OCI-LY1 (cell line): ENCODE data around the gene PTBP2.
A peak's percentile ranks its signal among the peaks of the same experiment; 100 is the strongest.

ENCODE experiments used
- H2AFZ ChIP-seq: fragments of 200-600 bp; sonication (generic), shearing (Covaris generic); 2 replicates; pipeline ENCODE4 v1.6.0; 2014; ENCODE audit warnings: antibody characterized with exemption, mild to moderate bottlenecking, low read length
- H3F3A ChIP-seq: fragments of 200-600 bp; sonication (generic), shearing (Covaris generic); 2 replicates; pipeline ENCODE4 v1.6.0; 2014; ENCODE audit warnings: mild to moderate bottlenecking, antibody characterized with exemption, low read length, moderate library complexity; ENCODE audit not compliant: insufficient read depth
- H3K27ac ChIP-seq: fragments of 200-600 bp; sonication (generic); 2 replicates; pipeline ENCODE4 v1.5.1; 2014; ENCODE audit warnings: low read length, mixed run types, mild to moderate bottlenecking, low read depth; ENCODE audit not compliant: poor library complexity, severe bottlenecking
- H3K27me3 ChIP-seq: fragments of 200-600 bp; sonication (generic); 2 replicates; pipeline ENCODE4 v1.6.0; 2014; ENCODE audit warnings: antibody characterized with exemption, mild to moderate bottlenecking, low read length, moderate library complexity; ENCODE audit not compliant: insufficient read depth
- H3K36me3 ChIP-seq: fragments of 200-600 bp; sonication (generic); 2 replicates; pipeline ENCODE4 v1.6.1; 2014; ENCODE audit warnings: mild to moderate bottlenecking, antibody characterized with exemption, low read length, moderate library complexity, mixed read lengths; ENCODE audit not compliant: insufficient read depth
- H3K4me1 ChIP-seq: fragments of 200-600 bp; sonication (generic); 2 replicates; pipeline ENCODE4 v1.5.1; 2014; ENCODE audit warnings: mild to moderate bottlenecking, low read length, moderate library complexity; ENCODE audit not compliant: insufficient read depth, severe bottlenecking
- H3K4me2 ChIP-seq: fragments of 200-600 bp; sonication (generic), shearing (Covaris generic); 2 replicates; pipeline ENCODE4 v1.6.1; 2014; ENCODE audit warnings: low read length
- H3K4me3 ChIP-seq: fragments of 200-600 bp; sonication (generic); 2 replicates; pipeline ENCODE4 v1.5.1; 2014; ENCODE audit warnings: low read length, low read depth, mild to moderate bottlenecking, mixed read lengths; ENCODE audit not compliant: poor library complexity, severe bottlenecking
- H3K79me2 ChIP-seq: fragments of 200-600 bp; shearing (Covaris generic); 2 replicates; pipeline ENCODE4 v1.6.1; 2016; ENCODE audit warnings: mixed run types, low read length, mixed read lengths; ENCODE audit not compliant: insufficient read depth
- H3K9ac ChIP-seq: fragments of 200-600 bp; sonication (generic), shearing (Covaris generic); 2 replicates; pipeline ENCODE4 v1.6.1; 2014; ENCODE audit warnings: mild to moderate bottlenecking, low read length, mixed read lengths
- H3K9me2 ChIP-seq: fragments of 200-600 bp; sonication (generic), shearing (Covaris generic); 2 replicates; pipeline ENCODE4 v1.6.1; 2014; ENCODE audit warnings: low read depth, mild to moderate bottlenecking, low read length, mixed read lengths
- H3K9me3 ChIP-seq: fragments of 200-600 bp; shearing (Covaris generic); 2 replicates; pipeline ENCODE4 v1.6.1; 2014; ENCODE audit warnings: low read length, mixed read lengths
- H4K20me1 ChIP-seq: fragments of 200-600 bp; sonication (generic), shearing (Covaris generic); 2 replicates; pipeline ENCODE4 v1.6.0; 2016; ENCODE audit warnings: mild to moderate bottlenecking, low read length; ENCODE audit not compliant: insufficient read depth
- EZH2 ChIP-seq: fragments of 200-600 bp; sonication (generic), shearing (Covaris generic); IDR thresholded peaks from 2 replicates; pipeline ENCODE4 v1.8.0; 2017; ENCODE audit warnings: borderline replicate concordance, mixed run types, mild to moderate bottlenecking, antibody characterized with exemption, low read length, moderate library complexity, mixed read lengths
- TF ChIP-seq, protein P1 (sequence below): fragments of 200-600 bp; sonication (generic), shearing (Covaris generic); IDR thresholded peaks from 2 replicates; pipeline ENCODE4 v1.5.1; 2017; ENCODE audit warnings: mild to moderate bottlenecking, antibody characterized with exemption, low read length, moderate library complexity, mixed read lengths

Gene PTBP2

DNA sequence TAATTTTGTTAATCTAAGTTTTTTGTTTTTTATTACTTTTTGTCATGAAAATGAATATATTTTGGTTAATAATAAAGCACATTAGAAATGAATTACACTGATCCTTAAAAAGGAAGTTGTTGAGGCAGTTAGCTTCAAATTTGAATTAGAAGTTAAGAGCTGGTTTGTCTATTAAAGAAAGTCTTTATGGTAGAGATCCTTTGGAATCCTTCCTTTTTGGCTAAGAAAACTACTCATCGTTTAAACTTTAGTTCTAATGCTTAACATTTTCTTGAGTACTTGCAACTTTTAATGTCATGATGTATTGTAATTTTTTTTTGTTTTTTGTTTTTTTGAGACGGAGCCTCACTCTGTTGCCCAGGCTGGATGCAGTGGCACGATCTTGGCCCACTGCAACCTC lies 2.4 kb downstream of the PTBP2 start:
- Histone ChIP-seq H3K36me3 (peaks cover 56% of the 10 kb centered on the region), H3K27ac (no peak overlapping the region), H3K4me3 (peak overlapping the region; percentile 94), H3F3A (no peaks in the 10 kb centered on the region), H3K27me3 (no peaks in the 10 kb centered on the region), H3K9me2 (no peaks in the 10 kb centered on the region), H3K9me3 (no peaks in the 10 kb centered on the region), H3K9ac (peak overlapping the region; percentile 94), H3K4me1 (peaks cover 25% of the 10 kb centered on the region), H2AFZ (no peak overlapping the region), H3K4me2 (peak overlapping the region; percentile 91), H4K20me1 (no peaks in the 10 kb centered on the region), H3K79me2 (peaks cover 56% of the 10 kb centered on the region)
- no peak for TF ChIP-seq EZH2
- TF ChIP-seq, protein P1, sequence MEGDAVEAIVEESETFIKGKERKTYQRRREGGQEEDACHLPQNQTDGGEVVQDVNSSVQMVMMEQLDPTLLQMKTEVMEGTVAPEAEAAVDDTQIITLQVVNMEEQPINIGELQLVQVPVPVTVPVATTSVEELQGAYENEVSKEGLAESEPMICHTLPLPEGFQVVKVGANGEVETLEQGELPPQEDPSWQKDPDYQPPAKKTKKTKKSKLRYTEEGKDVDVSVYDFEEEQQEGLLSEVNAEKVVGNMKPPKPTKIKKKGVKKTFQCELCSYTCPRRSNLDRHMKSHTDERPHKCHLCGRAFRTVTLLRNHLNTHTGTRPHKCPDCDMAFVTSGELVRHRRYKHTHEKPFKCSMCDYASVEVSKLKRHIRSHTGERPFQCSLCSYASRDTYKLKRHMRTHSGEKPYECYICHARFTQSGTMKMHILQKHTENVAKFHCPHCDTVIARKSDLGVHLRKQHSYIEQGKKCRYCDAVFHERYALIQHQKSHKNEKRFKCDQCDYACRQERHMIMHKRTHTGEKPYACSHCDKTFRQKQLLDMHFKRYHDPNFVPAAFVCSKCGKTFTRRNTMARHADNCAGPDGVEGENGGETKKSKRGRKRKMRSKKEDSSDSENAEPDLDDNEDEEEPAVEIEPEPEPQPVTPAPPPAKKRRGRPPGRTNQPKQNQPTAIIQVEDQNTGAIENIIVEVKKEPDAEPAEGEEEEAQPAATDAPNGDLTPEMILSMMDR = no peak

DNA sequence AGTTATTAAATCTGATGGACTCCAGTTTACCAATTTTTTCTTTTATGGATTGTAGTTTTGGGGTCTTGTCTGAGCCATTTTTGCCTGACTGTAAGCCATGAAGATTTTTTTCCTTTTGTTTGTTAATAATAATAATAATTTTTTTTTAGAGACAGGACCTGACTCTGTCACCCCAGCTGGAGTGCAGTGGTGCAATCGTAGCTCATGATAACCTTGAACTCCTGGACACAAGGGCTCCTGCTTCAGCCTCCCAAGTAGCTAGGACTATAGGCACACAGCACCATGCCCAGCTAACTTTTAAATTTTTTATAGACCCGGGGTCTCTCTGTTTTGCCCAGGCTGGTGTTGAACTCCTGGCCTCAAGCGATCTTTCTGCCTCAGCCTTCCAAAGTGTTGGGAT lies 6.3 kb downstream of the PTBP2 start:
- Histone ChIP-seq H3K36me3 (peaks cover 95% of the 10 kb centered on the region), H3K4me1 (peaks cover 16% of the 10 kb centered on the region), H3F3A (no peaks in the 10 kb centered on the region; the same call in 1 of the 2 replicates), H3K27ac (no peak overlapping the region), H4K20me1 (no peaks in the 10 kb centered on the region), H3K9me3 (peaks cover 4% of the 10 kb centered on the region; the same call in 1 of the 2 replicates), H3K4me2 (no peak overlapping the region), H3K9me2 (no peaks in the 10 kb centered on the region), H3K79me2 (peaks cover 89% of the 10 kb centered on the region), H3K4me3 (no peak overlapping the region), H3K9ac (no peak overlapping the region), H2AFZ (no peak overlapping the region), H3K27me3 (no peaks in the 10 kb centered on the region)
- TF ChIP-seq, protein P1 = no peak
- TF ChIP-seq EZH2 = no peak

DNA sequence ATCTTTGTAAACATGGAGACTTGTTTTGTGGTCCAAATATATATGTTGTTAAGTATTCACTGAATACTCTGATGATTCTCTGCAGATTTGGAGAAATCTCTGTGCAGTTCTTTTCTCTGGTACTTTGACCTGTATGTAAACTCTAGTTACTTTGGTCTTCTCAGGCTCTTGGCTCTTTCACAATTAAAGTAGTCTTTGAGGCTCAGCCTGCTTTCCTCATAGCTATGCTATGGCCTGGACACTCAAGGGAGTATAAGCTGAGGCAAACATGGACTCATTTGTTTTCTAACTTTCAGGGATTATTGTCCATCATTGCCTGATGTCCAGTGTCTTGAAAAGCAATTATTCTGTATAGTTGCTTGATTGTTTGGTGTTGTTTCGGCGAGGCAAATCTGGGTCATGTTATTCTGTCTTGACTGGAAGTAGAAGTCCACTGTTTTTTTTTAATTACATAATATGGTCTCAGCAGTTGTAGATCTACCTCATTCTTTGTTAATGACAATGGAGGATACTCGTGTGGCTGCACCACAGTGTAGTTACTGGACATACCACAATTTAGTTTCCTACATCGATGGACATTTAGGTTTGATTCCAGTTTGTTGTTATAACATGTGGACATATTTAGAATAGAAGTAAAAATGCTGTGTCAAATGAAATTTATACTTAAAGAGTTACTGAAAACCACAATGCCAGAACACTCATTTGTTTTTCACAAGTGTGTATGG lies 9.2 kb downstream of the PTBP2 start:
- no peak overlapping the region for H3K9ac ChIP-seq
- peaks cover 13% of the 10 kb centered on the region for H3K9me3 ChIP-seq
- no peaks in the 10 kb centered on the region for H3K4me1 ChIP-seq
- no peaks in the 10 kb centered on the region; the same call in 1 of the 2 replicates for H3F3A ChIP-seq
- no peak overlapping the region for H2AFZ ChIP-seq
- H3K4me3 ChIP-seq = no peak overlapping the region
- peaks cover 99% of the 10 kb centered on the region for H3K36me3 ChIP-seq
- H3K27me3 ChIP-seq = no peaks in the 10 kb centered on the region
- peaks cover 88% of the 10 kb centered on the region for H3K79me2 ChIP-seq
- TF ChIP-seq EZH2 = no peak
- TF ChIP-seq, protein P1 = no peak
- no peak overlapping the region for H3K4me2 ChIP-seq
- H3K27ac ChIP-seq = no peak overlapping the region
- no peaks in the 10 kb centered on the region for H3K9me2 ChIP-seq
- H4K20me1 ChIP-seq = no peaks in the 10 kb centered on the region
